Karpas-422 (cell line): ENCODE measurements around the gene RPL12. TPM values are rescaled to one million over a fixed set of nuclear protein-coding genes. Genes with fewer than 3 reads are reported as not detected.
"Not testable (repeated sequence)": the region's sequence is repeated elsewhere in the genome, so short reads cannot be mapped to it uniquely, and the experiment has no call there.

Experiments used
- DNase-seq: peaks from one replicate; pipeline ENCODE4 v3.0.0-alpha.2; 2015
- H2AFZ ChIP-seq: fragments of 200-600 bp; sonication (generic); 2 replicates; pipeline ENCODE4 v1.6.1; 2014; ENCODE audit warnings: antibody characterized with exemption, low read length, mixed read lengths
- H3K27ac ChIP-seq: fragments of 200-600 bp; sonication (generic); 2 replicates; pipeline ENCODE4 v1.5.1; 2014; ENCODE audit warnings: mild to moderate bottlenecking, low read length, moderate library complexity
- H3K27me3 ChIP-seq: fragments of 200-600 bp; sonication (generic); 2 replicates; pipeline ENCODE4 v1.6.1; 2014; ENCODE audit warnings: low read length, mixed read lengths
- H3K36me3 ChIP-seq: fragments of 200-600 bp; sonication (generic); 2 replicates; pipeline ENCODE4 v1.6.1; 2014; ENCODE audit warnings: low read length, mixed read lengths; ENCODE audit not compliant: insufficient read depth
- H3K4me1 ChIP-seq: fragments of 200-600 bp; sonication (generic); 2 replicates; pipeline ENCODE4 v1.6.1; 2014; ENCODE audit warnings: mild to moderate bottlenecking, low read length, mixed read lengths
- H3K4me2 ChIP-seq: fragments of 200-600 bp; sonication (generic); 2 replicates; pipeline ENCODE4 v1.6.1; 2014; ENCODE audit warnings: low read length, low read depth, mild to moderate bottlenecking; ENCODE audit not compliant: poor library complexity, severe bottlenecking
- H3K4me3 ChIP-seq: fragments of 200-600 bp; sonication (generic); 2 replicates; pipeline ENCODE4 v1.5.1; 2014; ENCODE audit warnings: mild to moderate bottlenecking, antibody characterized with exemption, low read length, mixed read lengths
- H3K79me2 ChIP-seq: fragments of 200-600 bp; sonication (generic); 2 replicates; pipeline ENCODE4 v1.6.1; 2014; ENCODE audit warnings: mild to moderate bottlenecking, low read length, mixed read lengths
- H3K9ac ChIP-seq: fragments of 200-600 bp; sonication (generic); 2 replicates; pipeline ENCODE4 v1.6.0; 2014; ENCODE audit warnings: low read length
- H3K9me2 ChIP-seq: fragments of 200-600 bp; sonication (generic), shearing (Covaris generic); replicated peaks from 2 replicates; pipeline ENCODE4 v1.6.0; 2014; ENCODE audit warnings: mild to moderate bottlenecking, low read length, moderate library complexity; ENCODE audit not compliant: insufficient read depth
- H3K9me3 ChIP-seq: fragments of 300-700, 200-600 bp; sonication (generic); 2 replicates; pipeline ENCODE4 v1.6.1; 2014; ENCODE audit warnings: low read length, mixed read lengths
- H4K20me1 ChIP-seq: fragments of 200-600 bp; sonication (generic); 2 replicates; pipeline ENCODE4 v1.6.1; 2014; ENCODE audit warnings: mild to moderate bottlenecking, antibody characterized with exemption, low read length, low read depth; ENCODE audit not compliant: insufficient read depth
- total RNA-seq: library from RNA; depleted of rRNA; stranded (reverse); fragments of >200 nt; shearing (Covaris generic); gene quantifications from 2 replicates; pipeline ENCODE4 v1.2.3, GENCODE V29; 2014; ENCODE audit warnings: low replicate concordance

Gene RPL12
- total RNA-seq, 1 experiment from 2014 or later: 2,789 TPM

DNA sequence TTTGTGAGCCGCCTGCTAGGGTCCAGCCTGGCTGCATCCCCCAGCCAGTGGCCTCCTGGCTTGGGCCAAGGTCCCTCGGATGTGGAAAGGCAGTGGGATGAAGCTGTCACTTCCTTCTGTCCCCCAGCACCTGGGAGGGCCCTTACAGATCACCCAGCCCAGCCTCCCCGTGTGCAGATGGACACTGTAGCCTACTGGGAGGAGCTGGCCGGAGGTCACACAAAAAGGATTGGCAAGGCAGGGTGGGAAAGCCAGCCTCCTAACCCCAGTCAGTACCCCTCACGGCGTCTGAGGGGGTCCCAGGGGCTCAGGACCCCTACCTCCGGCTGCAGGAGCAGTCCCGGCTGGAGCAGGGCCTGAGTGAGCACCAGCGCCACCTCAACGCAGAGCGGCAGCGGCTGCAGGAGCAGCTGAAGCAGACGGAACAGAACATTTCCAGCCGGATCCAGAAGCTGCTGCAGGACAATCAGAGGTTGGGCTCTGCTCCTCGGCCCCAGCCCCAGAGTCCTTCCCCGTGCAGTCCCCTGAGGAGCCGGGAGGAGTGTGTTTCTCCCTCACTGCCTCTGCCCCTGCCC is 28.4 kb upstream of the RPL12 start:
- no peaks in the 10 kb centered on the region for H3K4me1 ChIP-seq
- no peak for DNase-seq
- H3K79me2 ChIP-seq: no peaks in the 10 kb centered on the region
- H3K27me3 ChIP-seq: no peaks in the 10 kb centered on the region
- no peak overlapping the region for H2AFZ ChIP-seq
- no peaks in the 10 kb centered on the region for H3K36me3 ChIP-seq
- no peaks in the 10 kb centered on the region for H4K20me1 ChIP-seq
- H3K27ac ChIP-seq: no peak overlapping the region
- no peak overlapping the region for H3K4me3 ChIP-seq
- no peaks in the 10 kb centered on the region for H3K9me2 ChIP-seq
- H3K9ac ChIP-seq: no peak overlapping the region
- no peak overlapping the region for H3K4me2 ChIP-seq
- no peaks in the 10 kb centered on the region for H3K9me3 ChIP-seq

- Histone ChIP-seq H3K9ac (no peak overlapping the region), H3K9me2 (no peaks in the 10 kb centered on the region), H3K9me3 (no peaks in the 10 kb centered on the region), H3K36me3 (no peaks in the 10 kb centered on the region), H3K4me2 (no peak overlapping the region), H2AFZ (no peak overlapping the region), H4K20me1 (no peaks in the 10 kb centered on the region), H3K4me3 (no peak overlapping the region), H3K27me3 (no peaks in the 10 kb centered on the region), H3K27ac (no peak overlapping the region), H3K4me1 (no peaks in the 10 kb centered on the region), H3K79me2 (no peaks in the 10 kb centered on the region)
- no peak for DNase-seq
Measured at GRCh38 chr9:127474592-127474991, 23.4 kb upstream of the RPL12 start.

- Histone ChIP-seq H4K20me1 (no peaks in the 10 kb centered on the region), H3K27me3 (no peaks in the 10 kb centered on the region), H3K79me2 (no peaks in the 10 kb centered on the region), H3K4me1 (no peaks in the 10 kb centered on the region), H3K9me2 (no peaks in the 10 kb centered on the region), H3K36me3 (no peaks in the 10 kb centered on the region), H3K4me2 (no peak overlapping the region), H2AFZ (no peak overlapping the region), H3K9ac (no peak overlapping the region), H3K4me3 (no peak overlapping the region), H3K9me3 (no peaks in the 10 kb centered on the region), H3K27ac (no peak overlapping the region)
- no peak for DNase-seq
Measured at GRCh38 chr9:127473932-127474331, 22.7 kb upstream of the RPL12 start.

GRCh38 chr9:127473501-127473900 is 22.3 kb upstream of the RPL12 start:
- H3K4me2 ChIP-seq: no peak overlapping the region
- H3K79me2 ChIP-seq: no peaks in the 10 kb centered on the region
- DNase-seq: no peak

DNA sequence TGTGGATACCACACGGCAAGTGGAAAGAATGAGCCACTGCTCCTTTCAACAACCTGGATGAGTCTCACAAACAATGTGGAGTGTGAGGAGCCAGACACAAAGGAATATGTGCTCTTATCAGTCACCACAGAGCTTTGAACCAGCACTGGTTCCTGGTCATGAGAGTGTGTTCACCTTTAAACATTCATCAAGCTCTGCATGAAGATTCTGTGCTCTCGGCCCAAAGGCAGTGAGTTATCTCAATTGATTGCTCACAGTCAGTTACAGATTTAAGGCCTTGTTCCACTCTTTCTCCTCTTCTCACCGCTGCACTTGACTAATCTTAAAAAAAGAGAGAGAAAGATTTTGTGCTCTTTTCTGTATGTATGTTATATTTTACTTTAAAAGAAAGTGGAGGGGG is 19.5 kb upstream of the RPL12 start:
- Histone ChIP-seq H2AFZ (no peak overlapping the region), H3K9ac (no peak overlapping the region), H4K20me1 (no peaks in the 10 kb centered on the region), H3K4me1 (no peaks in the 10 kb centered on the region), H3K79me2 (no peaks in the 10 kb centered on the region), H3K36me3 (no peaks in the 10 kb centered on the region), H3K27me3 (no peaks in the 10 kb centered on the region), H3K9me3 (no peaks in the 10 kb centered on the region), H3K4me3 (no peak overlapping the region), H3K27ac (no peak overlapping the region), H3K9me2 (no peaks in the 10 kb centered on the region), H3K4me2 (no peak overlapping the region)
- DNase-seq: no peak

More at GRCh38 chr9:127473501-127473900, 22.3 kb upstream of the RPL12 start:
- Histone ChIP-seq H3K9me3 (no peaks in the 10 kb centered on the region), H3K36me3 (no peaks in the 10 kb centered on the region), H2AFZ (no peak overlapping the region), H3K27ac (no peak overlapping the region), H3K4me3 (no peak overlapping the region), H4K20me1 (no peaks in the 10 kb centered on the region), H3K9ac (no peak overlapping the region), H3K27me3 (no peaks in the 10 kb centered on the region), H3K4me1 (no peaks in the 10 kb centered on the region), H3K9me2 (no peaks in the 10 kb centered on the region)

- Histone ChIP-seq H3K79me2 (no peaks in the 10 kb centered on the region), H3K36me3 (no peaks in the 10 kb centered on the region), H4K20me1 (no peaks in the 10 kb centered on the region), H3K27ac (no peak overlapping the region), H3K4me3 (no peak overlapping the region), H3K9me3 (no peaks in the 10 kb centered on the region), H3K27me3 (no peaks in the 10 kb centered on the region), H3K4me2 (no peak overlapping the region), H3K9ac (no peak overlapping the region), H2AFZ (no peak overlapping the region), H3K9me2 (no peaks in the 10 kb centered on the region), H3K4me1 (no peaks in the 10 kb centered on the region)
- DNase-seq: no peak
Measured at GRCh38 chr9:127467621-127468020, 16.4 kb upstream of the RPL12 start.

DNA sequence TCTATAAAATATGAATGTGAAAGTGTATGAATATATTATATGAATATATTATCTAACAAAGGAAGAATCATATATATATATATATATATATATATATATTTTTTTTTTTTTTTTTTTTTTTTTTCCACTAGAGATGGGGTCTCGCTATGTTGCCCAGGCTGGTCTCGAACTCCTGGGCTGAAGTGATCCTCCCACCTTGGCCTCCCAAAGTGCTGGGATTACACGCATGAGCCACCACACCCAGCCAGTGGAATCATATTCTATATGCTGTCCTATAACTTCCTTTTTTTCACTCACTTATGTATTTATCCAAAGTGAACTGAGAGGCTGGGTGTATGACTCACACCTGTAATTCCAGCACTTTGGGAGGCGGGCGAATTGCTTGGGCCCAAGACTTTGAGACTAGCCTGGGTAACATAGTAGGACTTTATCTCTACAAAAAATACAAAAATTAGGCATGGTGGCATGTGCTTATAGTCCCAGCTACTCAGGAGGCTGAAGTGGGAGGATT is 15.3 kb upstream of the RPL12 start:
- H3K79me2 ChIP-seq, H3K27me3 ChIP-seq, H3K4me1 ChIP-seq, H4K20me1 ChIP-seq, H3K27ac ChIP-seq, H2AFZ ChIP-seq, H3K36me3 ChIP-seq, H3K9ac ChIP-seq, DNase-seq, H3K4me2 ChIP-seq, H3K9me3 ChIP-seq, H3K4me3 ChIP-seq, H3K9me2 ChIP-seq: not testable (repeated sequence)

DNA sequence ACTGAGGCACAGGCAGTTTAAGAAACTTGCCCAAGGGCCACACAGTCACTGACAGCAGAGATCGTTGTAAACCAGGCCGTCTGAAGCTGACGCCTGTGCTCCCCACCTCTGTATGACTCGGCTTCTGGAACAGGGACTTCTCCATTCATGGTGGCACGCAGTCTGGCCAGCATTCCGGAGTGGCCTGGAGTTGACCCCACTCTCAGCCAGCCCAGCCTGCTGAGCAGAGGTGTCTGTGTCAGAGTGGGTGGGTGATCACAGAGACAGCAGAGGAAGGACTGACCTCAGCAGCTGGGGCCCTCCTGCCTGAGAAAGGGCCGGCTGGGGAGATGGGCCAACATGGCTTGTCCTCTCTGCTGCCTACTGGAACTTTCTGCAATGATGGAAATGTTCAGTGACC is 12.7 kb upstream of the RPL12 start:
- H4K20me1 ChIP-seq: no peaks in the 10 kb centered on the region
- no peaks in the 10 kb centered on the region for H3K4me1 ChIP-seq
- no peaks in the 10 kb centered on the region for H3K79me2 ChIP-seq
- no peak for DNase-seq
- H3K4me2 ChIP-seq: no peak overlapping the region
- no peak overlapping the region for H2AFZ ChIP-seq
- no peak overlapping the region for H3K4me3 ChIP-seq
- no peaks in the 10 kb centered on the region for H3K27me3 ChIP-seq
- no peak overlapping the region for H3K27ac ChIP-seq
- no peaks in the 10 kb centered on the region for H3K9me3 ChIP-seq
- no peaks in the 10 kb centered on the region for H3K9me2 ChIP-seq
- no peak overlapping the region for H3K9ac ChIP-seq
- H3K36me3 ChIP-seq: no peaks in the 10 kb centered on the region

DNA sequence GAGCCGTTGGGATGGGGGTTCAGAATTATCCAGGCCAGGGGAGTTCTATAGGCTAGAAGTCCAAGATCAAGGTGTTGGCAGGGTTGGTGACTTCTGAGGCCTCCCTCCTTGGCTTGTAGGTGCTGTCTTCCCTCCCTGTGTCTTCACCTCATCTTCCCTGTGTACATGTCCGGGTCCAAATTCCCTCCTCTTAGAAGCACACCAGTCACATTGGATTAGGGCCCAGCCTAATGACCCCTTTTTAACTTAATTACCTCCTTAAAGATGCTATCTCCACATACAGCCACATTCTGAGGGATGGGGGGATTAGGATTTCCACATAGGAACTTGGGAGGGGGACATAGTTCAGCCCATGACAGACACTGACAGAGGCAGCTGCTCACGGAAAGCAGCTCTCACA is 12.2 kb upstream of the RPL12 start:
- Histone ChIP-seq H3K4me1 (no peaks in the 10 kb centered on the region), H4K20me1 (no peaks in the 10 kb centered on the region), H2AFZ (no peak overlapping the region), H3K4me3 (no peak overlapping the region), H3K27me3 (no peaks in the 10 kb centered on the region), H3K9me3 (no peaks in the 10 kb centered on the region), H3K9me2 (no peaks in the 10 kb centered on the region), H3K4me2 (no peak overlapping the region), H3K27ac (no peak overlapping the region), H3K9ac (no peak overlapping the region), H3K79me2 (no peaks in the 10 kb centered on the region), H3K36me3 (no peaks in the 10 kb centered on the region)
- no peak for DNase-seq
